Effector memory CD4-positive, alpha-beta T cell (primary cell): Measurements from ENCODE around the gene TNFRSF12A.

Experiments used
- DNase-seq, 3 donors: peaks; one replicate each; pipeline ENCODE4 v3.0.0-alpha.2; 2020
- H3K27ac ChIP-seq: 2 replicates; pipeline ENCODE4 v1.7.0; 2013; ENCODE audit warnings: mild to moderate bottlenecking, low read length, moderate library complexity; ENCODE audit not compliant: insufficient read depth, poor library complexity, severe bottlenecking
- H3K27me3 ChIP-seq: replicated peaks from 2 replicates; pipeline ENCODE4 v1.7.0; 2013; ENCODE audit warnings: mild to moderate bottlenecking, low read length; ENCODE audit not compliant: insufficient read depth, control insufficient read depth, poor library complexity, severe bottlenecking
- H3K36me3 ChIP-seq: 2 replicates; pipeline ENCODE4 v1.7.0; 2013; ENCODE audit warnings: mild to moderate bottlenecking, low read length, moderate library complexity; ENCODE audit not compliant: control insufficient read depth, insufficient read depth
- H3K4me1 ChIP-seq: 2 replicates; pipeline ENCODE4 v1.7.0; 2013; ENCODE audit warnings: low read length, mild to moderate bottlenecking; ENCODE audit not compliant: control insufficient read depth, insufficient read depth, poor library complexity, severe bottlenecking
- H3K4me3 ChIP-seq: 2 replicates; pipeline ENCODE4 v1.7.0; 2013; ENCODE audit warnings: low read length, low read depth, mild to moderate bottlenecking; ENCODE audit not compliant: insufficient read depth, poor library complexity, severe bottlenecking
- H3K9me3 ChIP-seq: 2 replicates; pipeline ENCODE4 v1.7.0; 2013; ENCODE audit warnings: mild to moderate bottlenecking, low read length, moderate library complexity; ENCODE audit not compliant: control insufficient read depth

Gene TNFRSF12A

DNA sequence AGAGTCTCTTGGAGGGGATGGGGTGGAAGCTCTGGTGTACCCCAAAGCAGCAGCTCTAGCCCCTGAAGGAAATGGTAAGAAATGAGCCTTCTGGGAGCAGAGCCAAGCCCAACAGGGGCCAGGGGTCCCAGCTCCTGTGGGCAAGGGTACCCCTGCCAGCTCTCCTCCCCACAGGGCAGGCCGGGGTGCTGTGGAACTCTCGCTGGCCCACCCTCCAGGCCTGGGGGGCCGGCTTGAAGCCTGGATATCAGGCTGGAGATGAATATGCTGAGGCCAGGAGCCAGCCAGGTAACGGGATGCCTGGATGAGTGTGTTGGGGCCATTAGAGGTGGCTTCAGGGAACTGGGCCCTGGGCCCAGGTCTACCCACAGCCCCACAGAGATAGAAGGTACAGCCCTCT is 19.6 kb upstream of the TNFRSF12A start:
- H3K27ac ChIP-seq, result no peak overlapping the region
- peaks cover 4% of the 10 kb centered on the region for H3K4me1 ChIP-seq
- no peaks in the 10 kb centered on the region for H3K27me3 ChIP-seq
- H3K9me3 ChIP-seq, result no peaks in the 10 kb centered on the region
- DNase-seq, result no peak
- no peak overlapping the region for H3K4me3 ChIP-seq
- H3K36me3 ChIP-seq, result no peaks in the 10 kb centered on the region

DNA sequence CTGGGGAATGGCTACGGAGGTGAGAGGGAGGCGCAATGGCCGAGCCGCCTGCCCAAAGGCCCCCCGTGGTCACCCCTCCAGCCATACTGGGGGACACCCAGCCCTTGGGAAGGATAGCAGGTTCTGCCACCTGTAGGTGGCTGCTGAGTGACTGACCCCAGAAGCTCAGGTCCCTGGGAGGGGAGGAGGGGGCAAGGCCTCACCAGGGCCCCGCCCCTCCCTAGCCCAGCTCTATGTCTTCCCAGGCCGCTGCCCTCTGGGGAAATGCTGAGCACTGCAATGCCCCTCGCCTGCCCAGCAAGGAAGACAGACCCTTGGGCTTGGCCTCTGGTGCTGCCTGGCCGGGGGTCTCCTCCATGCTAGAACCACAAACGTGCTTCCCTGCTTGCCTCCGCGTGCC is 18.9 kb upstream of the TNFRSF12A start:
- Histone ChIP-seq H3K4me3 (no peak overlapping the region), H3K4me1 (peaks cover 4% of the 10 kb centered on the region), H3K27ac (no peak overlapping the region), H3K36me3 (no peaks in the 10 kb centered on the region), H3K9me3 (no peaks in the 10 kb centered on the region), H3K27me3 (no peaks in the 10 kb centered on the region)
- no peak for DNase-seq

GRCh38 chr16:3003582-3004270 is 16.4 kb upstream of the TNFRSF12A start:
- Histone ChIP-seq H3K4me3 (no peak overlapping the region), H3K27ac (no peak overlapping the region), H3K36me3 (no peaks in the 10 kb centered on the region), H3K4me1 (peaks cover 25% of the 10 kb centered on the region), H3K27me3 (no peaks in the 10 kb centered on the region), H3K9me3 (no peaks in the 10 kb centered on the region)
- peak; percentile 94 to 96 (median 95) for DNase-seq

- Histone ChIP-seq H3K9me3 (no peaks in the 10 kb centered on the region), H3K4me3 (no peak overlapping the region), H3K27ac (no peak overlapping the region), H3K36me3 (no peaks in the 10 kb centered on the region), H3K4me1 (peaks cover 26% of the 10 kb centered on the region), H3K27me3 (no peaks in the 10 kb centered on the region)
- peak in 1 of 3 donors; percentile 8 for DNase-seq
Measured at GRCh38 chr16:3004319-3004718, 15.8 kb upstream of the TNFRSF12A start.

DNA sequence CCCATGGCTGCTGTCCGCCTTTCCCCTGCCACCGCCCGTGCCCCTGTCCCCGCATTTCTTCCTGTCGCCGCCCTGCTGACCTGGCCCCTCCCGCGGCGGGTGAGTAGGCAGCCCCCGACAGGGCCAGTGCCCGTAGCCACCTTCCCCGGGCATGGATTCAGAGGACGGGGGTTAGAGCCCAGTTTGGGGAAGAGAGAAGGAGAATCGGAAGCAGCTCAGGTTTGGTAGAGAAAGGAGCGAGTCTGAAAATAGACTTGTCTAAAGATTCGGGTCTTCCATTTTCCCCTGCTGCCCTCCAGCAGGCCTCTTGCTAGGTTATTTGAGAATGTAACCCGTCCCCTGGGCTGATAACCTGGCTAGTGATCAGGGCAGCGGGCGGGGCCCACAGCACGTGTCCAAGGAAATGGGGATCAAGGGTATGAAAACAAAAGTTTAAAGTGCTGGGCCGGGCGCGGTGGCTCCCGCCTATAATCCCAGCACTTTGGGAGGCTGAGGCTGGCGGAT is 15.3 kb upstream of the TNFRSF12A start:
- DNase-seq, result no peak
- no peak overlapping the region for H3K4me3 ChIP-seq
- no peak overlapping the region for H3K27ac ChIP-seq
- peaks cover 26% of the 10 kb centered on the region for H3K4me1 ChIP-seq
- H3K27me3 ChIP-seq, result no peaks in the 10 kb centered on the region
- H3K9me3 ChIP-seq, result no peaks in the 10 kb centered on the region
- no peaks in the 10 kb centered on the region for H3K36me3 ChIP-seq

GRCh38 chr16:3007059-3007956 is 12.9 kb upstream of the TNFRSF12A start:
- Histone ChIP-seq H3K9me3 (no peaks in the 10 kb centered on the region), H3K4me3 (peak overlapping the region; percentile 18), H3K4me1 (peaks cover 26% of the 10 kb centered on the region), H3K27ac (no peak overlapping the region), H3K36me3 (no peaks in the 10 kb centered on the region), H3K27me3 (peaks cover 3% of the 10 kb centered on the region)
- DNase-seq, result no peak

GRCh38 chr16:3007957-3008689 is 12.0 kb upstream of the TNFRSF12A start:
- Histone ChIP-seq H3K4me3 (peak overlapping the region; percentile 18), H3K27me3 (peaks cover 3% of the 10 kb centered on the region), H3K27ac (no peak overlapping the region), H3K9me3 (no peaks in the 10 kb centered on the region), H3K36me3 (no peaks in the 10 kb centered on the region), H3K4me1 (peaks cover 30% of the 10 kb centered on the region)
- DNase-seq, result peak in 1 of 3 donors; percentile 11

DNA sequence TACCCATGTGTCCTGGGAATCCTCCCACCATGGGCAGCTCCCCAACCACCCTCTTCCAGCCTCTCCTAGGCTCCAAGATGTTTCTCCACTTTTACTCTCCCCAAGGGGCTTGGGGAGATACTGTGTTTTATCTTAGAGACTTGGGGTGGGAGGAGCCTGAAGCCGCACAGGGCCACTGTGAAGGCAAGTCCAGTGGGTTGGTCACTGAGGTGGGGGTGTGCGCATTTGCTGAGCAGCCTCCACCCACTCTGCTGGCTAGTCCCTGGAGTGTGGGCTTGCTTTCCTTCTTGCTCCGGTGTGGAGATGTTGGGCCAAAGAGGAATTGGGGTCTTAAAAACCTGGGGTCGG is 11.5 kb upstream of the TNFRSF12A start:
- Histone ChIP-seq H3K27me3 (peaks cover 3% of the 10 kb centered on the region), H3K27ac (no peak overlapping the region), H3K4me1 (peaks cover 30% of the 10 kb centered on the region), H3K4me3 (peak overlapping the region; percentile 4), H3K9me3 (no peaks in the 10 kb centered on the region), H3K36me3 (no peaks in the 10 kb centered on the region)
- no peak for DNase-seq

- no peak for DNase-seq
- Histone ChIP-seq H3K9me3 (no peaks in the 10 kb centered on the region), H3K27me3 (peaks cover 3% of the 10 kb centered on the region), H3K4me1 (peaks cover 29% of the 10 kb centered on the region), H3K36me3 (no peaks in the 10 kb centered on the region), H3K27ac (no peak overlapping the region), H3K4me3 (no peak overlapping the region)
Measured at GRCh38 chr16:3009568-3010390, 10.4 kb upstream of the TNFRSF12A start.
